Ishikawa (cell line): ENCODE measurements around the gene ENG.

Experiments used
- CEBPB ChIP-seq: IDR thresholded peaks from 2 replicates; pipeline ENCODE4 v1.6.1; 2012
- CREB1 ChIP-seq: IDR thresholded peaks from 2 replicates; pipeline ENCODE4 v1.6.1; 2012; ENCODE audit warnings: low read depth
- EGR1 ChIP-seq: IDR thresholded peaks from 2 replicates; pipeline ENCODE4 v1.6.1; 2012
- EP300 ChIP-seq: IDR thresholded peaks from 2 replicates; pipeline ENCODE4 v1.6.1; 2012; ENCODE audit warnings: borderline replicate concordance
- FOXM1 ChIP-seq: IDR thresholded peaks from 2 replicates; pipeline ENCODE4 v1.6.1; 2012; ENCODE audit warnings: low read depth, borderline replicate concordance
- MAX ChIP-seq: IDR thresholded peaks from 2 replicates; pipeline ENCODE4 v1.6.1; 2012
- NFIC ChIP-seq: IDR thresholded peaks from 2 replicates; pipeline ENCODE4 v1.6.1; 2012
- RAD21 ChIP-seq: IDR thresholded peaks from 2 replicates; pipeline ENCODE4 v1.6.1; 2012; ENCODE audit warnings: low read depth
- TAF1 ChIP-seq: IDR thresholded peaks from 2 replicates; pipeline ENCODE4 v1.6.1; 2012; ENCODE audit warnings: low read depth, mild to moderate bottlenecking
- TCF12 ChIP-seq: IDR thresholded peaks from 2 replicates; pipeline ENCODE4 v1.6.1; 2012; ENCODE audit warnings: low read depth
- TEAD4 ChIP-seq: IDR thresholded peaks from 2 replicates; pipeline ENCODE4 v1.6.1; 2012
- YY1 ChIP-seq: IDR thresholded peaks from 2 replicates; pipeline ENCODE4 v1.6.1; 2012; ENCODE audit warnings: low read depth
- ZBTB7A ChIP-seq: IDR thresholded peaks from 2 replicates; pipeline ENCODE4 v1.6.1; 2012; ENCODE audit warnings: low read depth
- TF ChIP-seq, protein P1 (sequence below): IDR thresholded peaks from 2 replicates; pipeline ENCODE4 v1.6.1; 2012
- TF ChIP-seq, protein P2 (sequence below): IDR thresholded peaks from 2 replicates; pipeline ENCODE4 v1.6.1; 2012; ENCODE audit warnings: low read depth, mild to moderate bottlenecking

Gene ENG

GRCh38 chr9:127869310-127870152 is 15.1 kb upstream of the ENG start:
- TF ChIP-seq TCF12 = no peak
- TF ChIP-seq TEAD4 = no peak
- no peak for TF ChIP-seq EP300
- no peak for TF ChIP-seq MAX
- no peak for TF ChIP-seq EGR1
- TF ChIP-seq RAD21 = peak; percentile 94
- TF ChIP-seq YY1 = no peak

DNA sequence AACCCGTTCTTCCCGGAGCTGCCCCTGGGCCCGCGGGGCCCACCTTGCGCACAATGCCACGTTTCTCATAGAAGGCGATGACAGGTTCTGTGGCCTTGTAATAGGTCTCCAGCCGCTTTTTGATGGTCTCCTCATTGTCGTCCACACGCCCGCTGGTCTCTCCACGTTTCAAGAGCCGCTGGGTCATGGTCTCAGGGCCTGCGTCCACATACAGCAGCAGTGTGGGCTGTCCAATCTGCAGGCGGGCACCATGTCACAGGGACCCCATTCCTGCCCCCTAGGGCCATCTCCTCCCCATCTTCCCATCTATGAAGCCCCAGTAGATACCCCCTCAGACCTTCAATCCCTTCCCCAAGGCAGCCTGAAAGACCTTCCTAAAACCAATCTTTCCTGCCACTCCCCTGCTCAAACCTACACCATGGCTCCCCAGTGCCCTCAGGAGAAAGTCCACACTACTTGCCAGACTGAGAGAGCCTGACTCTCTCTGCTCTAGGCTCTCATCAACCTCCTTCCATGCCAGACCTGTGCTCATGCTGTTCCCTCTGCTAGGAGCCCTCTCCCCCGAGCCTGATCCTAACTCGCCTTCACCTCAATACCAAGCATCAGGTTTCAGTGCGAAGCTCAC is 13.9 kb upstream of the ENG start:
- no peak for TF ChIP-seq EP300
- no peak for TF ChIP-seq TCF12
- TF ChIP-seq YY1 = no peak
- TF ChIP-seq TAF1 = no peak
- TF ChIP-seq FOXM1 = no peak
- no peak for TF ChIP-seq ZBTB7A
- TF ChIP-seq NFIC = no peak

- no peak for TF ChIP-seq CREB1
- TF ChIP-seq CEBPB = no peak
Measured at GRCh38 chr9:127867356-127868277, 13.2 kb upstream of the ENG start.

DNA sequence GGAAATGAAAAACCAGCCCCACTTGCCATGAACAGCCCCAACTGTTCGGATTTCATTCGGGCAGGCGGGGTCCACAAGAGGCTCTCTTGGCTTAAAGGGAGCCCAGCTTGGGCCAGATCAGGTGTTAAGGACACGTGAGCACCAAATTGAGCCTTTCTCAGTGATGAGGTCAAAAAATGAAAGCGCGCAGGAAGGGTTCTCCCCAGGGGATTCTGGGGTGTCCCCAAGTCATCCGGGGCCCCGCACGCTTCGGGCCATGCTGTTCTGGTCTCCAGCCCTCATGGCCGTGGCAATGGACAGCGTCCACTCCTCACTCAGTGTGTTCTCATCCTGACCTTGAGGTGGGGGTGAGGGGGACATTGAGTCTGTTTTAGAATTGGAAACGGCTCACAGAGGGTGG is 12.1 kb upstream of the ENG start:
- TF ChIP-seq, protein P1, sequence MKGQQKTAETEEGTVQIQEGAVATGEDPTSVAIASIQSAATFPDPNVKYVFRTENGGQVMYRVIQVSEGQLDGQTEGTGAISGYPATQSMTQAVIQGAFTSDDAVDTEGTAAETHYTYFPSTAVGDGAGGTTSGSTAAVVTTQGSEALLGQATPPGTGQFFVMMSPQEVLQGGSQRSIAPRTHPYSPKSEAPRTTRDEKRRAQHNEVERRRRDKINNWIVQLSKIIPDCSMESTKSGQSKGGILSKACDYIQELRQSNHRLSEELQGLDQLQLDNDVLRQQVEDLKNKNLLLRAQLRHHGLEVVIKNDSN = no peak
- TF ChIP-seq EP300 (no peak), NFIC (no peak), CREB1 (no peak), TEAD4 (no peak), RAD21 (no peak), TCF12 (no peak), ZBTB7A (no peak), CEBPB (no peak)

DNA sequence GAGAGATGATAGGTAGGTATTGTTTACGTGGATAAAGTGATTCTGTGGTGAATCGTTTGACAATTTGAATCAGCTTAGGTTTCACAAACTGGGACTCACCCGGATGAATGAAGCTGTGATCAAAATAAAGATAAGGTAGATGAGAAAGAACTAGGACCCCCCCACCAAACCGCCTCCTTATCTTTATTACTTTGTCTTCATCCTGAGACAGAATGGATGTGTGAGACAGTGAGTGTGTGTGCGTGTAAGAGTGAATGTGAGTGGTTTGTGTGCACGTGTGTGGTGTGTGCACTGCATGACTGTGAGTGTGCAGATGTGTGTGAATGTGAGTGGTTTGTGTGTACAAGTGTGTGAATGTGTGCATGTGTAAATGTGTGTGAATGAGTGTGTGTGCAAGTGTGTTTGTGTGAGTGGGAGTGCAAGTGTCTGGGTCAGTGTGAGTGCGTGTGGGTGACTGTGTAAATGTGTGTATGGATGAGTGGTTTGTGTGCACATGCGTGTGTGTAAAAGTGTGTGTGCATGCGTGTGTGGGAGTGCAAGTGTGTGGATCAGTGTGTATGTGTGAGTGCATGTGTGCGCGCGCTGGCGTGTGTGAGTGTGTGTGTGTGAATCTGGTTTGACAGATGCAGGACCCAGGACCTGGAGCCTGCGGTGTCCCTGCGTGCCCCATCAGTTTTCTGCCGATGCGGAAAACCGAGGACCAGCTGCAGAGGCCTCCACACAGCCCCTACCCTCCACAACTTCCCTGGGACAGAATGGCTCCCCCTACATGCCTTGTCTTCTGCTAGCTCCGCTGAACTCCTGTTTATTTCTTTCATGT is 11.4 kb upstream of the ENG start:
- TF ChIP-seq TAF1 = no peak

DNA sequence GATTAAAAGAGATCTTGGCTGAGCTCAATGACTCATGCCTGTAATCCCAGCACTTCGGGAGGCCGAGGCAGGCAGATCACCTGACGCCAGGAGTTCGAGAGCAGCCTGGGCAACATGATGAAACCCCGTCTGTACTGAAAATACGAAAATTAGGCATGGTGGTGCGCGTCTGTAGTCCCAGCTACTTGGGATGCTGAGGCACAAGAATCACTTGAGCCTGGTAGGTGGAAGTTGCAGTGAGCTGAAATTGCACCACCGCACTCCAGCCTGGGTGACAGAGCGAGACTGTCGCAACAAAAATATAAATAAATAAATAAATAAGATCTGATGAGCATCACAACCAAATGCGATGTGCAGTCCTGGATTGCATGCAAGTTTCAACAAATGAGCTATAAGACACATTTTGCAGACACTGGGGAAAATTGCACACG is 8.7 kb upstream of the ENG start:
- TF ChIP-seq CEBPB (no peak), FOXM1 (no peak), TEAD4 (no peak), ZBTB7A (no peak), NFIC (no peak), TAF1 (no peak), RAD21 (no peak), EP300 (no peak), YY1 (no peak), MAX (no peak), CREB1 (no peak), TCF12 (no peak), EGR1 (no peak)
- TF ChIP-seq, protein P2, sequence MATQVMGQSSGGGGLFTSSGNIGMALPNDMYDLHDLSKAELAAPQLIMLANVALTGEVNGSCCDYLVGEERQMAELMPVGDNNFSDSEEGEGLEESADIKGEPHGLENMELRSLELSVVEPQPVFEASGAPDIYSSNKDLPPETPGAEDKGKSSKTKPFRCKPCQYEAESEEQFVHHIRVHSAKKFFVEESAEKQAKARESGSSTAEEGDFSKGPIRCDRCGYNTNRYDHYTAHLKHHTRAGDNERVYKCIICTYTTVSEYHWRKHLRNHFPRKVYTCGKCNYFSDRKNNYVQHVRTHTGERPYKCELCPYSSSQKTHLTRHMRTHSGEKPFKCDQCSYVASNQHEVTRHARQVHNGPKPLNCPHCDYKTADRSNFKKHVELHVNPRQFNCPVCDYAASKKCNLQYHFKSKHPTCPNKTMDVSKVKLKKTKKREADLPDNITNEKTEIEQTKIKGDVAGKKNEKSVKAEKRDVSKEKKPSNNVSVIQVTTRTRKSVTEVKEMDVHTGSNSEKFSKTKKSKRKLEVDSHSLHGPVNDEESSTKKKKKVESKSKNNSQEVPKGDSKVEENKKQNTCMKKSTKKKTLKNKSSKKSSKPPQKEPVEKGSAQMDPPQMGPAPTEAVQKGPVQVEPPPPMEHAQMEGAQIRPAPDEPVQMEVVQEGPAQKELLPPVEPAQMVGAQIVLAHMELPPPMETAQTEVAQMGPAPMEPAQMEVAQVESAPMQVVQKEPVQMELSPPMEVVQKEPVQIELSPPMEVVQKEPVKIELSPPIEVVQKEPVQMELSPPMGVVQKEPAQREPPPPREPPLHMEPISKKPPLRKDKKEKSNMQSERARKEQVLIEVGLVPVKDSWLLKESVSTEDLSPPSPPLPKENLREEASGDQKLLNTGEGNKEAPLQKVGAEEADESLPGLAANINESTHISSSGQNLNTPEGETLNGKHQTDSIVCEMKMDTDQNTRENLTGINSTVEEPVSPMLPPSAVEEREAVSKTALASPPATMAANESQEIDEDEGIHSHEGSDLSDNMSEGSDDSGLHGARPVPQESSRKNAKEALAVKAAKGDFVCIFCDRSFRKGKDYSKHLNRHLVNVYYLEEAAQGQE = no peak
- TF ChIP-seq, protein P1 = no peak
